GM12872 (cell line): ENCODE measurements around the gene MKLN1.

Experiments used
- CTCF ChIP-seq: IDR thresholded peaks from 3 replicates; pipeline ENCODE4 v1.5.1; 2011; ENCODE audit warnings: low read depth, mild to moderate bottlenecking, low read length, moderate library complexity; ENCODE audit not compliant: insufficient read depth

Gene MKLN1

GRCh38 chr7:131498237-131498885, 170.7 kb downstream of the MKLN1 start:
- TF ChIP-seq CTCF, result no peak

- no peak for TF ChIP-seq CTCF
Measured at GRCh38 chr7:131499801-131500200, 172.1 kb downstream of the MKLN1 start.

GRCh38 chr7:131500357-131500756, 172.7 kb downstream of the MKLN1 start:
- TF ChIP-seq CTCF, result no peak

- TF ChIP-seq CTCF, result no peak
Measured at GRCh38 chr7:131501422-131501821, 173.7 kb downstream of the MKLN1 start.

- no peak for TF ChIP-seq CTCF
Measured at GRCh38 chr7:131501930-131502685, 174.4 kb downstream of the MKLN1 start.

GRCh38 chr7:131502810-131503508, 175.3 kb downstream of the MKLN1 start:
- no peak for TF ChIP-seq CTCF

- no peak for TF ChIP-seq CTCF
Measured at GRCh38 chr7:131503639-131504038, 176.0 kb downstream of the MKLN1 start.
